Osteoblast (primary cell): ENCODE measurements around the gene EFNA1. TPM values are rescaled to one million over a fixed set of nuclear protein-coding genes. Genes with fewer than 3 reads are reported as not detected.

ENCODE experiments used
- DNase-seq: peaks from one replicate; pipeline ENCODE4 v3.0.0; 2011; ENCODE audit warnings: low spot score, mixed read lengths; ENCODE audit not compliant: insufficient read length; ENCODE audit errors: missing footprints
- H2AFZ ChIP-seq: 2 replicates; pipeline ENCODE4 v1.6.0; 2011; ENCODE audit warnings: mild to moderate bottlenecking, low read length
- H3K27ac ChIP-seq: 2 replicates; pipeline ENCODE4 v1.5.1; 2011; ENCODE audit warnings: mild to moderate bottlenecking, low read depth, low read length, moderate library complexity
- H3K27me3 ChIP-seq: 2 replicates; pipeline ENCODE4 v1.6.0; 2012; ENCODE audit warnings: mild to moderate bottlenecking, control low read depth, inconsistent platforms, low read length, moderate library complexity; ENCODE audit not compliant: insufficient read depth
- H3K36me3 ChIP-seq: 2 replicates; pipeline ENCODE4 v1.5.1; 2011; ENCODE audit warnings: mild to moderate bottlenecking, low read length, control low read depth, moderate library complexity; ENCODE audit not compliant: insufficient read depth
- H3K4me1 ChIP-seq: 2 replicates; pipeline ENCODE4 v1.5.1; 2011; ENCODE audit warnings: mild to moderate bottlenecking, low read length, control low read depth, moderate library complexity; ENCODE audit not compliant: insufficient read depth
- H3K4me2 ChIP-seq: 2 replicates; pipeline ENCODE4 v1.6.0; 2011; ENCODE audit warnings: mild to moderate bottlenecking, low read length; ENCODE audit not compliant: insufficient read depth
- H3K4me3 ChIP-seq: fragments of 200-600 bp; sonication (generic); 3 replicates; pipeline ENCODE4 v1.5.1; 2012; ENCODE audit warnings: mild to moderate bottlenecking, low read length, inconsistent platforms; ENCODE audit not compliant: insufficient read depth
- H3K79me2 ChIP-seq: 2 replicates; pipeline ENCODE4 v1.6.0; 2012; ENCODE audit warnings: mild to moderate bottlenecking, low read length, control low read depth, inconsistent platforms; ENCODE audit not compliant: insufficient read depth
- H3K9me3 ChIP-seq: 2 replicates; pipeline ENCODE4 v1.5.1; 2011; ENCODE audit warnings: low read depth, low read length, control low read depth
- H4K20me1 ChIP-seq: 2 replicates; pipeline ENCODE4 v1.6.0; 2012; ENCODE audit warnings: mild to moderate bottlenecking, low read length, control low read depth; ENCODE audit not compliant: insufficient read depth
- total RNA-seq: library from RNA; depleted of rRNA; stranded (reverse); fragments of >200 nt; gene quantifications from 2 replicates; pipeline ENCODE4 v1.2.3, GENCODE V29; 2012
- TF ChIP-seq, protein P1 (sequence below): IDR thresholded peaks from 2 replicates; pipeline ENCODE4 v1.5.1; 2011; ENCODE audit warnings: mild to moderate bottlenecking, low read depth, low read length, moderate library complexity; ENCODE audit errors: extremely low read depth

The EFNA1 gene
- total RNA-seq, 1 donor = 0.36 TPM

DNA sequence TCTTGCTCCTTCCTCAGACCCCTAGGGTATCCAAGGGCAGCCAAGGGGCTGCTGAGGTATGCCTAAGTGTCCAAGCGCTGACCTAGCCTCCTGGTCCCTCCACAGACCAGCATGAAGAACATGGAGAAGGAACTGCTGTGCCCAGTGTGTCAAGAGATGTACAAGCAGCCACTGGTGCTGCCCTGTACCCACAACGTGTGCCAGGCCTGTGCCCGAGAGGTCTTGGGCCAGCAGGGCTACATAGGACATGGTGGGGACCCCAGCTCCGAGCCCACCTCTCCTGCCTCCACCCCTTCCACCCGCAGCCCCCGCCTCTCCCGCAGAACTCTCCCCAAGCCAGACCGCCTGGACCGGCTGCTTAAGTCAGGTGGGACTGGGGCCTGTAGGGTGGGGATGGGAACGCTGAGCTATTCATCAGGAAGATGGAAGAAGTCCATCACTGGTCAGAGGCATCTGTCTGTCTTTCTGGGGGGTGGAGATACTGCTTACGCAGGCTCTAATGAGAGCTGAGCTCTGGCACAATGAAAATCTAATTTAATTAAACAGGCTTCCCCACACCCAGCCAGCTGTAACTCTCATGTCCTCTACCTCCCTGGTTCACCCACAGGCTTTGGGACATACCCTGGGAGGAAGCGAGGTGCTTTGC, 47.7 kb downstream of the EFNA1 start:
- Histone ChIP-seq H4K20me1 (peaks cover 4% of the 10 kb centered on the region), H3K36me3 (peaks cover 7% of the 10 kb centered on the region), H3K4me1 (peaks cover 17% of the 10 kb centered on the region), H2AFZ (no peak overlapping the region), H3K79me2 (peaks cover 22% of the 10 kb centered on the region), H3K27ac (no peak overlapping the region), H3K4me3 (no peak overlapping the region), H3K4me2 (no peak overlapping the region), H3K9me3 (no peaks in the 10 kb centered on the region), H3K27me3 (no peaks in the 10 kb centered on the region)
- TF ChIP-seq, protein P1, sequence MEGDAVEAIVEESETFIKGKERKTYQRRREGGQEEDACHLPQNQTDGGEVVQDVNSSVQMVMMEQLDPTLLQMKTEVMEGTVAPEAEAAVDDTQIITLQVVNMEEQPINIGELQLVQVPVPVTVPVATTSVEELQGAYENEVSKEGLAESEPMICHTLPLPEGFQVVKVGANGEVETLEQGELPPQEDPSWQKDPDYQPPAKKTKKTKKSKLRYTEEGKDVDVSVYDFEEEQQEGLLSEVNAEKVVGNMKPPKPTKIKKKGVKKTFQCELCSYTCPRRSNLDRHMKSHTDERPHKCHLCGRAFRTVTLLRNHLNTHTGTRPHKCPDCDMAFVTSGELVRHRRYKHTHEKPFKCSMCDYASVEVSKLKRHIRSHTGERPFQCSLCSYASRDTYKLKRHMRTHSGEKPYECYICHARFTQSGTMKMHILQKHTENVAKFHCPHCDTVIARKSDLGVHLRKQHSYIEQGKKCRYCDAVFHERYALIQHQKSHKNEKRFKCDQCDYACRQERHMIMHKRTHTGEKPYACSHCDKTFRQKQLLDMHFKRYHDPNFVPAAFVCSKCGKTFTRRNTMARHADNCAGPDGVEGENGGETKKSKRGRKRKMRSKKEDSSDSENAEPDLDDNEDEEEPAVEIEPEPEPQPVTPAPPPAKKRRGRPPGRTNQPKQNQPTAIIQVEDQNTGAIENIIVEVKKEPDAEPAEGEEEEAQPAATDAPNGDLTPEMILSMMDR = no peak
- peak; percentile 58 for DNase-seq

DNA sequence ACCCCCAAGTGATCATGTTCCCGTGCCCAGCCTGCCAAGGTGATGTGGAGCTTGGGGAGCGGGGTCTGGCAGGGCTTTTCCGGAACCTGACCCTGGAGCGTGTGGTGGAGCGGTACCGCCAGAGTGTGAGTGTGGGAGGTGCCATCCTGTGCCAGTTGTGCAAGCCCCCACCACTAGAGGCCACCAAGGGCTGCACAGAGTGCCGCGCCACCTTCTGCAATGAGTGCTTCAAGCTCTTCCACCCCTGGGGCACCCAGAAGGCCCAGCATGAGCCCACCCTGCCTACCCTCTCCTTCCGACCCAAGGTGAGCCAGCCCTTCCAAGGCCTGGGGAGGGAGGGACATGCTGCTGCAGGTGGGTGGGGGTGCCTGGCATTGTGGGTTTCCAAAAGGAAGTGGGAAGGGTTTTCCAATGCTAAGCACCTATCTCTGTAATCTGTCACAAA, 48.3 kb downstream of the EFNA1 start:
- DNase-seq = peak; percentile 73
- H3K27me3 ChIP-seq = no peaks in the 10 kb centered on the region
- H2AFZ ChIP-seq = no peak overlapping the region
- H3K4me2 ChIP-seq = no peak overlapping the region
- H3K9me3 ChIP-seq = no peaks in the 10 kb centered on the region
- H3K4me1 ChIP-seq = peaks cover 17% of the 10 kb centered on the region
- peaks cover 19% of the 10 kb centered on the region for H3K79me2 ChIP-seq
- peaks cover under 1% of the 10 kb centered on the region for H4K20me1 ChIP-seq
- no peak overlapping the region for H3K4me3 ChIP-seq
- no peak overlapping the region for H3K27ac ChIP-seq
- TF ChIP-seq, protein P1 = no peak
- H3K36me3 ChIP-seq = peaks cover 1% of the 10 kb centered on the region

DNA sequence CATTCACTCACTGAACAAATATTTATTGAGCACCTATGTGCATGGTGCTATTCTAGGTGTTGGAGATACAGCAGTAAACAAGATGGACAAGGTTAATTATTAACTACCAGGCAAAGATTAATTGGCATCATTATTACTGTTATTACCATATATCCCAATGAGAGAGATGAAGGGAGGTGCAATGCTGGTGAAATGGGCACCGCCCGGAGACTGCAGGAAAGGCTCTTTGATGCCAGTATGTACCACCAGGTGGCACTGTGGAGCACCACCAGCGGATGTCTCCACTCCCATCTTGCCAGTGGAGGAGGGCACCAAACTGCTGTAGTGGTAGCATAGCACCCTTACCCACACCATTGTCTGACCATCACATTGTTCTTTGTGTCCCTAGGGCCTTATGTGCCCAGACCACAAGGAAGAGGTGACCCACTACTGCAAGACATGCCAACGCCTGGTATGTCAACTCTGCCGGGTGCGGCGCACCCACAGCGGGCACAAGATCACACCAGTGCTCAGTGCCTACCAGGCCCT, 48.9 kb downstream of the EFNA1 start:
- peak; percentile 100 for DNase-seq

More for the DNA sequence above, 48.9 kb downstream of the EFNA1 start:
- Histone ChIP-seq H2AFZ (no peak overlapping the region), H4K20me1 (no peaks in the 10 kb centered on the region), H3K27ac (no peak overlapping the region), H3K4me1 (peaks cover 17% of the 10 kb centered on the region), H3K36me3 (no peaks in the 10 kb centered on the region), H3K4me2 (no peak overlapping the region), H3K79me2 (peaks cover 15% of the 10 kb centered on the region), H3K9me3 (no peaks in the 10 kb centered on the region), H3K4me3 (no peak overlapping the region), H3K27me3 (no peaks in the 10 kb centered on the region)
- TF ChIP-seq, protein P1 = peak; percentile 97
